SKM-1 (cell line): ENCODE measurements around the gene NDUFA12.
A peak's percentile ranks its signal among the peaks of the same experiment; 100 is the strongest.

Source experiments
- DNase-seq: peaks from one replicate; lab custom pipeline; 2025; ENCODE audit not compliant: unreplicated experiment; lab: John Stamatoyannopoulos, UW

NDUFA12 gene

DNA sequence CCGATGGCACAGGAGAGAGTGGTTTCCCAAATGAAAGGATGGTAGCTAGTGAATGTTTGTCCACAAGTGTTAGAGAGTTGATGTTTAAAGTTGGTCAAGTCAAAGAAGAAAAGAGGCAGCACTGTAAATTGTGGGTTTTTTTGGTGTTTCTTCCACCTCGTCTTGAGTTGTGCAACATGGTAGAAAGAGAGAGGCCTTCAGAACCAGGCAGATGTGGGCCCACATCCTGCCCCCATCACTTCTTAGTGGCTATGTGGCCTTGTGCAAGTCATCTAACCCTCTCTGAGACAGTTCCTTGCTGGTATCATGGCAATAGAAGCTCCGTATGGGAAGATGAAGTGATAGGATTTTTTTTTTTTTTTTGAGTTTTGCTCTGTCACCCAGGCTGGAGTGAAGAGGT, 60.8 kb downstream of the NDUFA12 start:
- DNase-seq = peak; percentile 8

DNA sequence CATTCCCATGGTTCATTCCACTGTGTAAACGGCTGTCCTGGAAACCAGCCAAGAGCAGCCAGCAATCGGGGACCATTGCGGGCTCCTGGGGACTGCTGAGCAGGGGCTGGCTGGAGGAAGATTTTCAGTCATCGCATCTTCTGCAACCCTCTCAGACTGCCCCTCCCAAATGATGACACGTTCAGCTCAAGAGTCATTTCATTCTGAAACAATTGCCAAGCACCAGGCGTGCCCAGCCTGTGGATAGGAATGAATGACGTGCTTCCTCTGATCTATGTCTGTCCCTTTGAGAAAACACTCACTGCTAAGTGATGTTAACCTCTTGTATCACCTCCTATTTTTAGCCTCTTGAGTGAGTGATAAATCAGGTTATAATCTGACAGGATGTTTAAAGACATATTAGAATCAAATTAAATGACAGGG, 62.0 kb downstream of the NDUFA12 start:
- DNase-seq = no peak

DNA sequence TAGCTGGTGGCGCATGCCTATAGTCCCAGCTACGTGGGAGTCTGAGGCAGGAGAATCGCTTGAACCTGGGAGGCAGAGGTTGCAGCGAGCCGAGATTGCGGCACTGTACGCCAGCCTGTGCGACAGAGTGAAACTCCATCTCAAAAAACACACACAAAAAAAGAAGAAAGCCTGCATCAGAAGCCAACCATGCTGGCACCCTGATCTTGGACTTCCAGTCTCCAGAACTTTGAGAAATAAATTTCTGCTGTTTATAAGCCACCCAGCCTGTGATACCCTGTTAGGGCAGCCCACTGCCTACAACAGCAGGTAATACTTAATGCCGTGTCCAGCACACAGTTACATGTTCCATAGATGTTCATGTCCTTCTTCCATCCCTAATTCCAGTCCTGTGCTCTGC, 62.7 kb downstream of the NDUFA12 start:
- DNase-seq = no peak

DNA sequence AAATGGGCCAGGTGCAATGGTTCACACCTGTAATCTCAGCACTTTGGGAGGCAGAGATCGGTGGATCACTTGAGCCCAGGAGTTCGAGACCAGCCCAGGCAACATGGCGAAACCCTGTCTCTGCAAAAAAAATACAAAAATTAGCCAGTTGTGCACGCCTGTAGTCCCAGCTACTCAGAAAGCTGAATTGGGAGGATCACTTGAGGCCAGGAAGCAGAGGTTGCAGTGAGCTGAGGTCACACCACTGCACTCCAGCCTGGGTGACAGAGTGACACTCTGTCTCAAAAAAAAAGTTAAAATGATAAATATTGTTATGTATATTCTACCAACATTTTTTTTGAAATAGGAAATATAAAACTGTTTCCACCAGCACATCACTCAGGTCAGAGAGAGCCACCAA, 64.9 kb downstream of the NDUFA12 start:
- no peak for DNase-seq

DNA sequence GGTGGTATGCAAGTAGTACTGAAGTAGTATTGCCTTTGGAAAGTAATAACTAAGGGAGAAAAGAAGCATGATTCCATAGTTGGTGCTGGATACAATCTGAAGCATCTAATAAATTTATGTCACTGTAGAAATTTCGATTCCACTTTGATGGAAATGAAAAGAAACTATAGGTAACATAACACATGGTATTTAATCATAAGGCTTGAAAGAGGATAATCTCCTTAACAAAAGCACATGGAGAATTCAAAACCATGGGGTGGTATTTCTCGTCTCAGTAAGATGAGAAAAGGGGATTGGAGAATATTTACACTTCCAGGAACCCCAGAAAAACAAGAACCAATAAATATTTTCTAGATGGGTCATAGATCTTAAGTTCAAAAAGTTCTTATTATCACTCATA, 72.7 kb downstream of the NDUFA12 start:
- no peak for DNase-seq

DNA sequence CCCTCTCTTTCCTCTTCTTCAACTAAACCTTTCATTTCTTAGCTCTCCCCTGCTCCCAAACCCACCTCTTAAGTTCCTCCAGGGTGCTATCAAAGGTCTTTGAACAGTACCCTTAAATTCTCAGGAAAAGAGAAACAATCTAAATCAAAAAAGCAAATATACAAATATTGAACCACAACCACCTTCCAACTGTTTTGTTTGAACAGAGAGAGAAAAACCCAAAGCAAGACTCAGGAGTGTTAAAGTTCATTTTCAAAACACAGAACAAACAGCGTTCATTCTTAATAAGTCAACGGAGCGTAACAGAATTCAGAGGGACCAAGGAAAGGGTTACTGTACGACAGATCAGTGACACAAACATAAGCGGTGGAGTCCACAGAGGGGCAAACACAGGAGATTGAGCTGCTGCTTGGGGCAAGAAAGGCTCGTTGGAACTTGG, 73.3 kb downstream of the NDUFA12 start:
- DNase-seq = no peak

DNA sequence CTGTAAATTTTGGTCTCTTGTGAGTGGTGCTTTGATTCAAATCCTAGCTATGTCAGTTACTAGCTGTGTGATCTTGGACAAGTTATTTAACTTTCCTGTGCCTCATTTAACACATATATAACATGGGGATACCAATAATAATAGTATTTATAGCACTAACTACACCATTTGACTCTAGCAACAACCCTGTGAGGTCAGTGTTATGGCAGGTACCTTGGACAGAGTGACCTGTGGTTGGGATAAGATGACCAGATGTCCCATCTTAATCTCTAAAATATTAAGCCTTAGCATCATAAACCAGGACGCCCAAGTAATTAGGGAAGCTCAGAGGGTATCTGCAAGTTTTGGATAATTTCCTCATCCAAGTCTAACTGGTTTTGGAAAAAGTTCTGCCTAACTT, 73.7 kb downstream of the NDUFA12 start:
- no peak for DNase-seq

DNA sequence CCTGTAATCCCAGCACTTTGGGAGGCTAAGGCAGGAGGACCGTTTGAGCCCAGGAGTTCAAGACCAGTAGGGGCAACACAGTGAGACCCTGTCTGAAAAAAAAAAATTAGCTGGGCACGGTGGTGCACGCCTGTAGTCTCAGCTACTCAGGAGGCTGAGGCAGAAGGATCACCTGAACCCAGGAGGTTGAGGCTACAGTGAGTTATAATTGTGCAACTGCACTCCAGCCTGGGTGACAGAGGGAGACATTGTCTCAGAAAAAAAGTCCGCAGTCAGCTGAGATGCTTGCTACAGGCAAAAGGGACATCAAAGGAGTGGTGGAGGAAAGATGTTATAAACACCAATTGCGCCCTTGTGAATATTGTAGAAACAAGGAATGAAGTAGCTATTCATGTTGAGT, 77.8 kb downstream of the NDUFA12 start:
- no peak for DNase-seq

DNA sequence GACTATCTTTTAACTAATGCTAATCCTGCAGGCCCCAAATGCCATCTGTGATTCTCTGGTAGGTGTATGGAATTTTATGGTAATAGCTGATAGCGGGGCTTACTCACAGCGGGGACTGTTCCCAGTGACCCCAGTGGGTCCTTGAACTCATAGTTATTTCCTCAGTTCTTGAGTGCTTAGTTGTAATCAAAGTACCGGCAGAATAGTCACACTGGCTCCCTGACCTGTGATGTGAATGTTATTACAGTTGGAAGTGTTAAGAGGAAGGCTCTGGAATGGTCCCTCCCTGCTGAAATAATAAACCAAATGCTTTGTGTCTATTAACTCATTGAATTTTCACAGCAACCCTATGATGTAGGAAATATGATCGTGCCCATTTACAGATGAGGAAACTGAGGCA, 78.3 kb downstream of the NDUFA12 start:
- no peak for DNase-seq

DNA sequence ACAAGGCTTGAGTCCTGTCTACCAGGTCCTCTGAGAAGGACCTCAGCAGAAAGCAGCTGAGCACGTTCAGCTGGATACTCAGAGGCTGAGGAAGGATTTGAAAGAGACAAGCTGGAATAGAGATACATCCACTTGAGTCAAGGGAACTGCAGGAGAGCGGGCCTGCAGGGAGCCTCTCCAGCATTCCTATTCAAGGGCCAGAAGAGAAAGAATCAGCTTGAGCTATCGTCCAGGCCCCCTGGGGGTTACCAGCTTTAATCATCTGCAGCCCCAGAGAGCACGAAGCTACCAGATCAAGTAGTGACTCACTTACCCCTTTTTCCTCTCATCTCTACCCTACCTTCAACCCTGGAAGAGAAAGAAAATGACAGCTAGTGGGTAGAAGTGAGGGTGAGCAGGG, 80.9 kb downstream of the NDUFA12 start:
- no peak for DNase-seq
